Endothelial cell (in vitro differentiated cells): Measurements from ENCODE around the gene AQP12A. TPM values are rescaled to one million over a fixed set of nuclear protein-coding genes. Genes with fewer than 3 reads are reported as not detected.

Experiments
- DNase-seq: peaks from one replicate; pipeline ENCODE4 v3.0.0; 2021; ENCODE audit warnings: low spot score
- H3K27ac Mint-ChIP-seq: one replicate; pipeline ENCODE4 v1.8.0; 2021; ENCODE audit warnings: mixed read lengths, inconsistent platforms; ENCODE audit not compliant: unreplicated experiment
- H3K27me3 Mint-ChIP-seq: one replicate; pipeline ENCODE4 v1.8.0; 2021; ENCODE audit warnings: mild to moderate bottlenecking, moderate library complexity, mixed read lengths, inconsistent platforms; ENCODE audit not compliant: unreplicated experiment
- H3K36me3 Mint-ChIP-seq: one replicate; pipeline ENCODE4 v1.8.0; 2021; ENCODE audit warnings: mild to moderate bottlenecking, low read depth, mixed read lengths, inconsistent platforms; ENCODE audit not compliant: unreplicated experiment
- H3K4me1 Mint-ChIP-seq: one replicate; pipeline ENCODE4 v1.8.0; 2021; ENCODE audit warnings: mild to moderate bottlenecking, mixed read lengths, inconsistent platforms; ENCODE audit not compliant: unreplicated experiment
- H3K4me3 Mint-ChIP-seq: one replicate; pipeline ENCODE4 v1.8.0; 2021; ENCODE audit warnings: mild to moderate bottlenecking, mixed read lengths, inconsistent platforms; ENCODE audit not compliant: unreplicated experiment
- H3K9me3 Mint-ChIP-seq: one replicate; pipeline ENCODE4 v1.8.0; 2021; ENCODE audit warnings: mixed read lengths, inconsistent platforms; ENCODE audit not compliant: unreplicated experiment
- CTCF ChIP-seq: fragments of 200-600 bp; sonication (generic); IDR thresholded peaks from one replicate; pipeline ENCODE4 v1.5.0; 2021; ENCODE audit warnings: antibody characterized with exemption; ENCODE audit not compliant: unreplicated experiment
- total RNA-seq: library from RNA; stranded (reverse); fragmentation: NEBNext Ultra II Directional; extraction: Animal tissue kit (Norgen Biotek cat#: 25700); gene quantifications from one replicate; pipeline ENCODE4 v1.2.1, GENCODE V29; 2021; ENCODE audit not compliant: unreplicated experiment

Gene AQP12A
- total RNA-seq, 1 donor from 2014 or later, result not detected

- H3K36me3 Mint-ChIP-seq, result peaks cover 2% of the 10 kb centered on the region
- no peak for DNase-seq
- H3K4me3 Mint-ChIP-seq, result no peak overlapping the region
- peaks cover 2% of the 10 kb centered on the region for H3K27me3 Mint-ChIP-seq
- no peaks in the 10 kb centered on the region for H3K4me1 Mint-ChIP-seq
- TF ChIP-seq CTCF, result no peak
- H3K9me3 Mint-ChIP-seq, result no peaks in the 10 kb centered on the region
- H3K27ac Mint-ChIP-seq, result no peak overlapping the region
These were observed 30.0 kb downstream of the AQP12A start for GRCh38 chr2:240721596-240722180.

GRCh38 chr2:240722376-240722775 lies 30.7 kb downstream of the AQP12A start:
- no peak for TF ChIP-seq CTCF
- no peaks in the 10 kb centered on the region for H3K4me1 Mint-ChIP-seq
- peaks cover 2% of the 10 kb centered on the region for H3K27me3 Mint-ChIP-seq
- H3K36me3 Mint-ChIP-seq, result peaks cover 5% of the 10 kb centered on the region
- no peaks in the 10 kb centered on the region for H3K9me3 Mint-ChIP-seq
- H3K27ac Mint-ChIP-seq, result no peak overlapping the region
- no peak for DNase-seq
- no peak overlapping the region for H3K4me3 Mint-ChIP-seq

GRCh38 chr2:240722796-240723735 lies 31.4 kb downstream of the AQP12A start:
- H3K27me3 Mint-ChIP-seq, result peaks cover 2% of the 10 kb centered on the region
- no peak overlapping the region for H3K27ac Mint-ChIP-seq
- no peak for TF ChIP-seq CTCF
- H3K4me3 Mint-ChIP-seq, result no peak overlapping the region
- H3K9me3 Mint-ChIP-seq, result no peaks in the 10 kb centered on the region
- DNase-seq, result no peak
- no peaks in the 10 kb centered on the region for H3K4me1 Mint-ChIP-seq
- H3K36me3 Mint-ChIP-seq, result peaks cover 5% of the 10 kb centered on the region

- H3K4me1 Mint-ChIP-seq, result no peaks in the 10 kb centered on the region
- no peaks in the 10 kb centered on the region for H3K9me3 Mint-ChIP-seq
- peaks cover 5% of the 10 kb centered on the region for H3K36me3 Mint-ChIP-seq
- peaks cover 2% of the 10 kb centered on the region for H3K27me3 Mint-ChIP-seq
- no peak overlapping the region for H3K4me3 Mint-ChIP-seq
- no peak overlapping the region for H3K27ac Mint-ChIP-seq
- no peak for DNase-seq
- TF ChIP-seq CTCF, result no peak
These were observed 32.2 kb downstream of the AQP12A start for GRCh38 chr2:240723851-240724250.

- no peak for TF ChIP-seq CTCF
- no peak overlapping the region for H3K4me3 Mint-ChIP-seq
- H3K27me3 Mint-ChIP-seq, result peaks cover 2% of the 10 kb centered on the region
- no peak overlapping the region for H3K27ac Mint-ChIP-seq
- H3K36me3 Mint-ChIP-seq, result peaks cover 5% of the 10 kb centered on the region
- DNase-seq, result no peak
- no peaks in the 10 kb centered on the region for H3K4me1 Mint-ChIP-seq
- no peaks in the 10 kb centered on the region for H3K9me3 Mint-ChIP-seq
These were observed 32.8 kb downstream of the AQP12A start for GRCh38 chr2:240724431-240724830.
